Stimulated activated CD4-positive, alpha-beta T cell treated with anti-CD3 and anti-CD28 coated beads, Interleukin-12 subunit alpha, Interleukin-12 subunit beta, amount 100 ng/mL, for 4 hours (primary cell): ENCODE measurements around the gene BNC2.

Experiments used
- DNase-seq: peaks from one replicate; pipeline ENCODE4 v3.0.0-alpha.2; 2020

Gene BNC2

DNA sequence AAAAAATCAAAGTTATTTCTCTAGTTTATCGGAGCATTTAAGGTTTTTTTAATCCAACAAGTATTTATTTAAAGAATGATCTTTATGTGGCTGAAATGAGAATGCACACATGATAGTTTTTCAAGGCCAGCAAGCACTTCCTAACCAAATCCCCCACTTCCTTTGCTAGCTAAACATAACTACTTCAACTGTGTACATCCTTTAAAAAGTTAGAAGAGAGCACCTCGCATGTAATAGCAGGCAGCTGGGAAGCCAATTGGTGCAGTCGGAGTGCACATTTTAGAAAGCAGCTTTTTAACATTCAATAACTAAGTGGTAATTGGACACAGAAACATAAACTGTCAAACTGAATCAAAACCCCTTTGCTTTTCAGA, 245.7 kb downstream of the BNC2 start:
- DNase-seq = no peak

DNA sequence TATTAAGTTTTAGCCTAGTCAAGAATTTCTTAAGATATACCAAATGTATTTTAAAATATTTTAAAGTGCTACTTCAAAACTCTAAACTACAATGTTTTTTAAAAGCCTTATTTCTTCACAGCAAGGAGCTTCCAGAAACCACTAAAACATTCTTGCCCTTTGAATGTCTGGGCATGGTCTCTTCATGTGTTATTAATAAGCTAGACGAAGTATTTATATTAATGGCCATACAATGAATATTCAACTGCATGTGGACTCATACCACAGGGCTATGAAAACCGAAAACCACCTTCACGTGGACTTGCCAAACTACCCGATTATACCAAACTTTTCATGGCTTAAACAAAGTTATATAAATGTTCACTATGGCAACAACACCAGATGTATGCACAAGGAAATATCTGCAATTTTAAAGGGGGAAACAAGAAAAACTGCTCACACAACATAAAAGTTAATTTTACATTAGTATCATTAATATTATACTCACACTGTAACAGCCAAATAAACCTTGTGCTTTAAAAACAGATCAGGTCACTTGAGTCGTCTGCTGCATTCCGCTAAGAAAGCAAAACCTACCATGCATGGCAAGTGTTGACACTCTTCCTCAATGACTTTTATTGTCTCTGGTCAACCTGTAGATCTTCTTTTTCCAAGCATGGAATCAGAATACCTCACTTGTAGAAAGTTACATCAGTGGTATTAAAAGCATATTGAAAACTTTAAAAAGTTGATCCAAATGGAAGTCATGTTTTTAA, 246.3 kb downstream of the BNC2 start:
- DNase-seq = no peak

DNA sequence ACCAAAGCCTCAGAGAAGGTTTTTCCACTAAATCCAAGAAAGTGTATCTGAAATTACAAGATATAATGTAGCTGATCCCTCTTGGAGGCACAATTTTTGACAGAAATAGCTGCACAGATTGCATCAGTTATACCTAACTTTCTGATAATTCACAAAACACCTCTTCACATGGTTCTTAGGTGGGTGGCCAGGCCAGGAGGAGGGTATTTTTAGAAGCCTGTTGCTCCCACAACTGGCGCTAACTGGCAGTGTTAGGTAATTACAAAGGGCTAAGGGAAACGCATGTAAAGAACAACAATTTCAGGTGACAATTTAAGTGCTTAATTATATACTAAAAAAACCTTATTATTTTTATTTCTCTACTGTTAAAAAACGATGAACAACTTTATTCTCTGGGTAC, 247.9 kb downstream of the BNC2 start:
- no peak for DNase-seq

DNA sequence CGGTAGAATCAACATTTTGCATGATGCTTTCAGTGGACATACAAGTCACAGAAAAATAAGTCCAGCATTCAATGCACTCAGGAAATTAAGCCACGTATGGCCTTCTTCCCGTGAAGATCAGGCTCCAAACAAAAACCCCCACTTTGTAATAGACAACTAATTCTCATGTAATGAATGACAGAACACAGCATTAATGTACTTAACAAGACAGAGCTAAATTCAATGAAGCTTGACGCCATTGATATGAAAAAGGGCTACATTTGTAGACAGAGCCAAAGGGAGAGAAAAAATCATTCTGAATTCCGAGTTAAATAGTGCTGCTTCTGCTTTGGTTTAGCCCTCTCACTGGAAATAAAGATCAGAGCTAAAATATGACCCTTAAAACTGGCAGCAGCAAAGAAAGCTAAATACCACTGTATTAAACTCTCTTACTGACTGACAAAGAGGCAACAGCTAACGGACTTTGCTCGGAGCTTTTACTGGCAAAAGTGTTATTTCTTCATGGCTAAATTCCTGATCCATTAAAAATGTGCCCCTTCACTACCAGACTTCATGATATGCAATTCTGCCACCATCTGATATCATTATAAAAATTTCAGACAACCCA, 250.5 kb downstream of the BNC2 start:
- no peak for DNase-seq

DNA sequence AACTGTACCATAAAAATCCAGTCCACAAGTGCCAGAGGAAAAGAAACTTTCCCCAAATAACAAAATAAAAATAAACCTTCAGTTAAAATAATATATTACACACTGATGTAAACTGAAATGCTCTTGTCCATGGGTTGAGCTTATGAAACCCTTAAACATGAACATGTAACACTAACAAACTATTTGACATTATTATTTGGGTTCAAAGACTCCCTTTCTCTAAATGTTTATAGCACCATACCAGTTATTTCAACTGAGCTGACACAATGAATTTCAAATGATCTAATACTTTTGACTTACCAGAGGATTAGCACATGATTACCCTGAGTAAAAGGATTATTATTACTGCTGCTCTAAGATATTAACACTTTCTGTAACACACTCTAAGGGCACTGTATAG, 251.1 kb downstream of the BNC2 start:
- no peak for DNase-seq

DNA sequence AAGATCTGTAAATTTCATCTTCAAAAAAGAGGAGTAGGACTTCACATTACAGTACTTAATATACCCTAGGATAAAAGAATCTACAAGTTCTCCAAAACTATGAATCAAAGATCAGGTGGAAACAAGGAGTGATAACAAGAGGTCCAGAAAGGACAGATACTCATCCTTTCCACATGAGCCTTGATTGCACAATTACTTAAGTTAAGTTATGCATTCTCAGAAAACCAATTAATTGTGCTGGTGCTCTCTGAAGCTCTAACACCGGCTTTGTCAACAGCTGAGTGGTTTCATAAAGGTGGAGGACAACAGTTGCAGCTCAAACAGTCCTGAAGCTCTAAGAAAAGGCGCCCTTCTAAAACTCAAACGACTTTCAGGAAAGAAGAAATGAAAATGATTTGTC, 251.9 kb downstream of the BNC2 start:
- no peak for DNase-seq

DNA sequence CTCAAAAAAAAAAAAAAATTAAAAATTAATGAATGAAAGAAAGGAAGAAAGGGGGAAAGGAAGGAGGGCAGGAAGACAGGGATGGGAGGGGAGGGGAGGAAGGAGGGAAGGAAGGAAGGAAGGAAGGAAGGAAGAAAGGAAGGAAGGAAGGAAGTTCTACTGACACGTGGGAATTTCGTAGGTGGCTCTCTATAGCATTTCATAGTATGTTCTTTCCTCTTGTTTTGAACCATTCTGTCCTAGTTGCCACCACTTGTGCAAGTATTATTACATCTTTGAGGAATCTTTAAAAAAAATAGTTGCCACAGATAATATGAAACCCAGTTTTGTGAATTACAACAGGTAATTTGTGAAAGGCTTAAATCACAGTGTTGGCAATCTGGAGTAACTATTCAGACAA, 253.8 kb downstream of the BNC2 start:
- DNase-seq = no peak

DNA sequence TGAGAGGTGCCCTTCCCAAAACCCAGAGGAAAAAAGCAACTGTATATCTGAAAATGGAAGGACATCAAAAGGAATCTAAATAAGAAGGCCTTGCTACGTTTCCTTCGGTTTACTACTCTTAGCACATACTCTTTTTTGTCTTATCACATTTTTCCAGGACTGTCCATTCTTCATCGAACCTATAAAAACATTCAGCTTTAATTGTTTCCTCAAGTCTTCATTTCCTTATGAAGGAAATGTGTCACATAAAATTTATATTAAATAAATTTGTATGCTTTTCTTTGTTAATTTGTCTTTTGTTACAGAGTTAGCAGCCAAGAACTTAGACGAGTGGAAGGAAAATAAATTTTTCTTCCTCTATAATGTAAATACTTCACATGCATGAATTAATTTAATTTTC, 255.0 kb downstream of the BNC2 start:
- DNase-seq = no peak

DNA sequence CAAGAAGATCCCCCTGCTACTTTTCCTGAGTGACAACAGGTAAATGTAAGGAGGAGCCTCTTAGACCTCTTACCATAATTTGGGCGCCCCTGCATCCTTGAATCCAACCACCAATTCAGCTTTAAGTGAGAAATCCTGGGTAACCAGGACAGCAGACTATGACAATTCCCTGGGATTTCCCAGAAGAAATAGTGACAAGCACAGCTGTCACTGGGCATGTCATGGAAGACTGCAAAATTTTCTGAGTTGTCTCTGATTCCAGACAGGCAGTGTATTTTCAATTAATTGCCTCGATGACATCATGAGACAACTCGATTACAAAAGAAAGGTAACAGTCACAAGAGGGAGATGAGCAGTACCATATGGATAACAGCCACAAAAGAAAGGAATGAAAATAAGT, 256.9 kb downstream of the BNC2 start:
- DNase-seq = no peak

DNA sequence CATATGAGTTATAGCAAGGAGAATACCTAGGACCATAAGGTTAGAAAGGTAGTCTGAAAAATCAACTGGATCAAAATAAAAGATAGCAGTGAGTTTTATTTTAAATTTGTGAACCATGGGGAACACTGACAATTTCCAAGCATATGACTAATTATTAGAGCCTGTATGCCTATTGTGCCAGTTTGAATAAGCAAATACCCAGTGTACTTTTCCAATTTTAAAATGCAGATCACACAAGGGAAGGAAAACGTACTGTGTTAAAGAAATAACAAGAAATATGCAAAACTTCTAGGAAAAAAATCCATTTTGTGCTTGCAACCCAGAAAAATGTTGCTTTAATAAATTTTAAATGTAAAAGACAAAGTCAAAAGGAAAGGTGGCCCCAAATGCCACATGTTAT, 257.4 kb downstream of the BNC2 start:
- DNase-seq = no peak

DNA sequence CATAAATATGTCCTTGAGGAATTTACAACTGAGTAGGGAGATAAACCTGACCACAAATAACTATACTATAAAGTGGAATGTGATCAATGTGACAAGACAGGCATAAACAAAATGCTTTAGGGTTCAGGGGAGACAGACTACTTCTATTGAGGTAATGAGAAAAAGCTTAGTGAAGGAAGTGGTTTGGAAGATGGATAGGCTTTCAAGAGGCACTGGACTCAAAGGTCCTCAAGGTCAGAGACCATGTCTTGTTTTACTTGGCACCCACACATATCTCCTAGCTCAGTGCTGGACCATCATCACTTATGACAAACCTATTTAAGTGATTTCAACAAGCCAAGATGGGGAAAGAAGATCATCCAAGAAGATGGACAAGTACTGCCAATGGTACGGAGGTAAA, 257.8 kb downstream of the BNC2 start:
- no peak for DNase-seq

DNA sequence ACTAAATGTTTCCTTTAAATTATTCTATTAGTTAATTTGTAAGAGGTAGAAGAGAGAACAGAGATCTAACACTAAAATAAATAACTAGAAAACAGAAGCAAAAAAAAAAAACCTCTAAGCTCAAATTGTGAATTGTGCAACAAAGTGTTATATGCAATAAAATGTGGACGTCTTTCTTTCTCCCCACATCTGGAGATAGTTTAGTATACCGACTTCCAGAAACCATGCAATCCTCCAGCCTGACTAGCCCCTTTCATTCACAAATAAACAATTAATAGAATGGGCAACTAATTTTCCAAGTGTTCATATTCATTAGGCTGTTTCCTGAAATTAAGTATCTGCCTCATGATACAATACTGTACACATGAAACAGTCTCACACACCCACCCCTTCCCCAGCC, 258.5 kb downstream of the BNC2 start:
- no peak for DNase-seq

DNA sequence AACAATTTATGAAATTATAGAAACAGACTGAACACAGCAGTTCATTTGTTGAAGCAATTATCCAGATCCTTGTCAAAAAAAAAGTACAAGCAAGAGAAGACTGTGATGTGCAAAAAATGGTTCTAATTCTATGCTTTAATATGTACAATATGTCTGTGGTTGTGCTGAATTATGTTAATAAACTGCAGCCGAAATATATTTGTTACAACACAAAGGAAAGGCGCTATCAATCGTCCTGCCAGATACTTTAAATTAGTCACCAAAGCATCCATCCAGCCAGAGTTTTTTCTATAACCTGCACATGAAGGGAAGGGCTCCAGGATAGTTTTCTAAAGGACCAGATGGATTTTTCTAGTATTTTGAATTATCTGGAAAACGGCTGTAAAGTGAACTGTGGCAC, 259.5 kb downstream of the BNC2 start:
- no peak for DNase-seq

DNA sequence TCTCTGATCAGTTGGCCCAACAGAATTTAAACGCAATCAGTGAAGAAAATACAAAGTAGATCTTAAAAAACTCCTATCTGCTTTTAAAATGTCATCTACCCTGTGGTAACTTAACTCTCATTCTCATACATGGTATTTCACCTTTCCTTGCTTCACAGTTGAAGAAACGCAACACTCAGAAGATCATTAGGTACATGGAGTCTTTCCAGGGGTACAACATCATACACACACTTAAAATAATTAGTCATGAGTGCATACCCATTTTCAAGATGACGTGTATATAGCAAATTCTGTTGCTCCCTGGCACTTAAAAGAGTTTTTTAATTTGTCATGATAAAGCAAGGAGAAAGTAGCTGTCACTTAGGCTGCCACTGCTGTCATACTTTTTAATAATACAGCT, 259.9 kb downstream of the BNC2 start:
- DNase-seq = no peak

DNA sequence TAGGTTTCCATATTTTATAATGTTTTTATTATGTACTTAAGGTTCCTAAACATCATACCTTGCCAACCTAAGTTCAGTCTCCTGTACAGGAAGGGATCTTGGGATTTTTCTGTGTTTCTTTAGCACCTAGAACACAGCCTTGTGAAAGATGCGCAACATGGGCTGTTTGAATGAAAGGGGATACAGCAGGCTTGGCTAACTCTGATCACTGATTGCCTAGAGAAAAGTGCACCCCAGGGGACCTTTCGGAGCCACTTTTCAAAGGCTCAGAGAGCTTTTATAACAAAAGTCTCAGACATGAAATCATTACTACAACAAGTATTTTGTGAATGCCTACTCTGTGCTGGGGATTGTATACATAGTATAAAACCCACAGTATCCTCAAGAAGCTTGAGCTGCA, 261.6 kb downstream of the BNC2 start:
- no peak for DNase-seq

DNA sequence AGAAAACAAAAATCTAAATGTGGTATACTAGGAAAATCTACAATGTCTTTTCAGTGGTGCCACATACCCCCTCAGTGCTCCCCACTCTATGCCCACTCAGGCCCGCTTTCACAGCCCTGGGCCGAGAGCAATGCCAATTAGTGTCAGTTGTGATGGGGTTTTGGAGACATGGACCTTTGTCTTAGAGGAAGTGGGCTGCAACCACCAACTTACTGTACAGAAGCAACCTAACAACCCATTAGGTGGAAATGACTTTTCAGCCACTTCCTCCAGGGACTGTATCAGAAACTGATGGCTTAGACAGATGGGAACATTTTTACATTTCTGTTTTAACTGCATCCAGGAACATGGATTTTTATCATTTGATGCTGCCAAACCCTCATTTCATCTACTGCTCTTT, 268.0 kb downstream of the BNC2 start:
- DNase-seq = no peak

DNA sequence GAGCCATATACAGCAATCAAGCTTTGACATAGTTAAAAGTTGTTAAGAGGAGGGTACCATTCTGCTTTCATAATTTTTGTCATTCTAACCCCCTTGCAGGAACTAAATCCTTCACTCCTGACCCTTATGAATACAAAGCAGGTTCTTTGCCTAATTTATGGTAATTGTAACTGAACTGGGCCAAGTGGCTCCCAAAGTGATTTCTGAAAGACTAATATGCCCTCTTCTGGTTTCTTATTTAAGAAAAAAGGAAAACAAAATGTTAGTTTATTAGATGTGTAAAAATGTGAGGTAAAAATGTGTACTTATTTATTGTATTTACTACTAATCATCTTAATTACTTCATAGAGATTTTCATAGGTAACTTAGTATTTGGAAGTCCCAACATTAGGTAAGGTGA, 268.5 kb downstream of the BNC2 start:
- DNase-seq = no peak

DNA sequence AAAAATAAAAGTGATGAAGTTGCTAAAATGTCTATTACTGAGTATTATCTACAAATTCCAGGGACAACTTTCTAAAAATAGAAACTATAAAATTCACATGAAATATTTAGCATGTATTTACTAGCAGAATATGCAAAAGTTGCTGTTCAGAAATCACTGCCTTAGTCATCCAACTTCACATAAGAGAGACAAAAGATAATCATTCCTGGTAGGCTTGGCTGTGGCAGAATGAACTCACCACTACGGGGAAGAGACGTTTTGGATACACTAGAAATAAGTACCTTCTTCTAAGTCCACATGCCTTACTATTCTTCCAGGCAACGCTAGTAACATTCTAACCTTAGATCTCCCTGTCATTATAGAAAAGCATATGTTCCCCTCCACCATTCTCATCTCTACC, 272.2 kb downstream of the BNC2 start:
- DNase-seq = no peak

DNA sequence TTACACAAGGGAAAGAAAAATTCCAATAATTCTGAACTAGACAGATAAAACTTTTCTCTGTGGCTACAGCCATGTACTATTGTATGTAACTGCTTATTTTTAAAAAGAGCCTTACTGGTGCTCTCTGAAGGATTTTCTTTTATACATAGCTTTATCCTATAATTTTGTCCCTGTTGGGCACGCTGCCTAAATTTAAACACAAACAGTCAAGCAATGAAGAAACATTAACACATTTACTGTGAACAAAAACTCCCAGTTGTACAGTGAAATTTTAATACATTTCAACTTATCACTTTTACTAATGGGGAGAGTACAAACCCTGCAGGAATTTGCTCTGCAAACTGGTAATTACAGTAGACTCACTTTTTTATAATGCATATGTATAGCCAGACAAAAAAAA, 273.3 kb downstream of the BNC2 start:
- DNase-seq = no peak

DNA sequence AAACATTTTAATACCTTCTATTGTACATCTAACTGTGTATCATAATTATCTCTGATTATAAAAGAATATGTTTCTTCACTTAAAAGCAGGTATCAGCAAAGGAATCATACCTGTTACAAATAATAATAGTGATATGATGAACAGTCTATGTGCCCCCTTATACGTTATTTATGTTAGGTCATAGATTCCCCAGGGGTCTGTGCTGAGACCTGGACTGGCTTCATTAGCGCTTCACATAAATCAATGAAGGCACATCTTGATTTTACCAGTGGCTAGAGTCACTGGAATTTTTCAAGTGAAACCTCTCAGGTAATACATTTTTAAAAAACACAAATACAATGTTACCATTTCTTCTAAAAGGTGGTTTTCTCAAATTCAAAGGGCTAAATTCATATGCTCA, 275.2 kb downstream of the BNC2 start:
- no peak for DNase-seq

DNA sequence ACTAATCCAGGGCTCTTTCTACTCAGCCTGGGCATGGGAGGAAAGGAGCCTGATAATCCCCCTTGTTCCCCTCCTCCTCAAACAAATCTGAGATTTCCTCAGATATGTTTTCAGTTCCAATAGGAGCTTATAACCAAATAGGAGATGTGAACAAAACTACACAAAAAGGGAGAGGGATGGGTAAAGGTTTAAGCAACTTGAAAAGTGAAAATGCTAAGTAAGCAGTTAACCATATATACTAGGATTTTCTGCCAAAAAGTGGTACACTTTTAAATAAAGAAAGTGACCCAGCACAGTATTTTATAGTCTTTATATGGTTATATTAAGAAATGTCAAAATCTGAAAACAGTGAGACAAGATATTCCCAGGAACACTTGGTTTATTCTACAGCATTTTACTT, 275.7 kb downstream of the BNC2 start:
- no peak for DNase-seq

DNA sequence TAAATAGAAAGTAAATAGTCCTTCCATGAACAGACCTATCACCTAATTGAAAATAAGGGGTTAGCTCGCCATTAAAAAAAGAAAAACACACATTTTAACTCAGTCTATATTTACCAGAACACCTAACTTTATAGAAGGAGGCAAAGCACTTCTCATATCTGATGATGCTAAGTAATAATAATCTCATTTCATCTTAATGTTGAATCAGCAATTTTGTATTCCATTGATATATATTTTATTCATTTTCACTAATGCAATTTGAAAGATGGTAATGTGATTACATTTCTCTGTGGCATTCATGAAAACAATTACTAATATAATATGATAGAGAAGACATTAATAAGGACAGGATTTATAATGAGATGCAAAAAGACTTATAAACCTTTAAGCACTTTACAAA, 276.7 kb downstream of the BNC2 start:
- DNase-seq = no peak

DNA sequence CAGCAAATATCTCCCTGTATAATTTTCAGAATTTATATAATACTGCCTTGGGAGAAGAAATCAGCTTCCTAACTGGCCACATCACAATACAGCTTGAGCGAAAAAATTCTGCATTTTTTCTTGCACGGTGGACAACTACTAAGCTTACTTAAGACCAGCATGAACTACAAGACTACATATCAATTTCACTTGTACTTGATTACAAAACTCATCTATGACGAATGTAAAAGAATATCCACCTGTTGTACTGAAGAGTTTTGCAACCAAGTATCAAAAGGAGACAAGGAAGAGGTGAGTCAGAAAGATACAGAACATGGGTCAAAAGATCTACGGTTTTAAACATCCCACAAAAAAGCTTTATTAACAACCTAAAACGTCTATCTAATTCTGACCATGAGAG, 279.4 kb downstream of the BNC2 start:
- no peak for DNase-seq

DNA sequence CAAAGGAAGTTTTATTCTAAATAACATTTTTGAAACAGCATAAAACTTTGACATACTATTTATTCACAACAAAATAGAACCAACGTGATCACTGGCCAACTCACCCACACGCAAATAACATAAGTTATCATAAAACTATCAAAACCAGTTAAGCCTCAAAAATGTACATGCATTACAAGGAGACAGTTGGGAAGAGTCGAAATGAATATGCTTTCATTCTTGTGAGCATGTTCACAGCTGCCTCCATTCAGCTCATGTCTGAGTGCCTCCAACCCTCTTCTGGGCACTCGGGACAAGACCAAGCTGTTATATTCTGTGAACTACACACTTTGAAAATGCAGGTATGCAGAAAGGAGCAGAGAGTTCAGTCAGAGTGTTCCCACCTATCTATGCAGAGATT, 284.9 kb downstream of the BNC2 start:
- DNase-seq = no peak

DNA sequence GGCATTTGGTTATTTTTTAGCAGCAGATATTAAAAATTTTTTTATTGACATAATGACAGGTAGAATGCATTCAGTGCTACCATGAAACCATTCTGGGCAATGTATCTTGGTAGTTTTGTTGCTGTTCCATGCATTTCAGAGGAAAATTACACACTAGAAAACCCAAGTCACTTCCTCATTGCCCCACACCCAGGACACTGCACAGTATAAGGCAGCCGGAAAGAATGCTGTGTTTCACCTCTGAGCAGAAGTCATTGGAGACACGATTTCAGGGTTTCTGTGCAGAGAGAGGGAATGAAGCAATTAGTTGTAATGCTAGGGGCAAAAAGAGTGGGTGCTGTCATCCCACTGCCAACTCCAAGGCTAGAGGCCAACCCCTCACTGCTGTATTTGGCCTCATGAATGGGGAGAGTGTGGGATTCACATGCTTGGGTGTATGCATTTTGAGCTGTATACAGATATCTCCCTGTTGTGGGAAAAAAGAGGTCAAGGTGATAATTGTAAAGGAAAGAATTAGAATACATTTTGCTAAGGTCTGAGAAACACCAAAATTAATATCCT, 290.5 kb downstream of the BNC2 start:
- DNase-seq = no peak
